HG03432 (cell line): Measurements from ENCODE around the gene C6orf118.
A peak's percentile ranks its signal among the peaks of the same experiment; 100 is the strongest.

Experiments used
- ATAC-seq: cut with Tn5 transposase; IDR thresholded peaks from one replicate; pipeline ENCODE4 v1.9.1; 2021; ENCODE audit warnings: mild to moderate bottlenecking, moderate library complexity; ENCODE audit not compliant: unreplicated experiment

Gene C6orf118

GRCh38 chr6:165308926-165309731, at the start of gene C6orf118:
Gene C6orf118, minus strand, starts transcription at chr6:165309605. Its CDS starts 19 bp downstream, at chr6:165309586.
- peak; percentile 55 for ATAC-seq

GRCh38 chr6:165345700-165346099, 36.3 kb upstream of the C6orf118 start:
- ATAC-seq: no peak

GRCh38 chr6:165340532-165340931, 31.1 kb upstream of the C6orf118 start:
- no peak for ATAC-seq

GRCh38 chr6:165325609-165326008, 16.2 kb upstream of the C6orf118 start:
- no peak for ATAC-seq

GRCh38 chr6:165321555-165322145, 12.2 kb upstream of the C6orf118 start:
- no peak for ATAC-seq

GRCh38 chr6:165321150-165321549, 11.7 kb upstream of the C6orf118 start:
- no peak for ATAC-seq

- no peak for ATAC-seq
These were observed 8.3 kb upstream of the C6orf118 start for GRCh38 chr6:165317723-165318122.

- ATAC-seq: no peak
These were observed 2.5 kb downstream of the C6orf118 start for GRCh38 chr6:165306955-165307354.

- no peak for ATAC-seq
These were observed 7.8 kb downstream of the C6orf118 start for GRCh38 chr6:165301372-165302246.

- no peak for ATAC-seq
These were observed 8.9 kb downstream of the C6orf118 start for GRCh38 chr6:165300422-165300936.

- no peak for ATAC-seq
These were observed 10.5 kb downstream of the C6orf118 start for GRCh38 chr6:165298875-165299274.

- ATAC-seq: no peak
These were observed 11.0 kb downstream of the C6orf118 start for GRCh38 chr6:165298402-165298801.

- ATAC-seq: no peak
These were observed 16.7 kb downstream of the C6orf118 start for GRCh38 chr6:165292657-165293056.

GRCh38 chr6:165274611-165275010, 34.8 kb downstream of the C6orf118 start:
- no peak for ATAC-seq

- no peak for ATAC-seq
These were observed 36.8 kb downstream of the C6orf118 start for GRCh38 chr6:165272585-165272984.

GRCh38 chr6:165268987-165269386, 40.4 kb downstream of the C6orf118 start:
- ATAC-seq: no peak

- no peak for ATAC-seq
These were observed 42.8 kb downstream of the C6orf118 start for GRCh38 chr6:165266621-165267020.

- ATAC-seq: no peak
These were observed 43.2 kb downstream of the C6orf118 start for GRCh38 chr6:165266191-165266590.

- ATAC-seq: no peak
These were observed 48.9 kb downstream of the C6orf118 start for GRCh38 chr6:165260462-165260861.

GRCh38 chr6:165249808-165250207, 59.6 kb downstream of the C6orf118 start:
- ATAC-seq: no peak

- no peak for ATAC-seq
These were observed 63.7 kb downstream of the C6orf118 start for GRCh38 chr6:165245701-165246100.
